HG03196 (cell line): ENCODE results near the gene RPL7L1.
"Not testable (repeated sequence)": the region's sequence is repeated elsewhere in the genome, so short reads cannot be mapped to it uniquely, and the experiment has no call there.

Experiments
- ATAC-seq: cut with Tn5 transposase; IDR thresholded peaks from one replicate; pipeline ENCODE4 v1.9.1; 2021; ENCODE audit not compliant: unreplicated experiment

The RPL7L1 gene

GRCh38 chr6:42879372-42880239, at the start of gene RPL7L1:
TSS of gene RPL7L1 (plus strand) at chr6:42879616. CDS start at chr6:42879911, 295 bp downstream.
- ATAC-seq: peak; percentile 86

GRCh38 chr6:42831237-42831636, 48.2 kb upstream of the RPL7L1 start:
- no peak for ATAC-seq

- no peak for ATAC-seq
Observed at GRCh38 chr6:42834056-42834455, 45.4 kb upstream of the RPL7L1 start.

GRCh38 chr6:42841844-42842584, 37.4 kb upstream of the RPL7L1 start:
- ATAC-seq: no peak

- ATAC-seq: no peak
Observed at GRCh38 chr6:42845327-42845694, 34.1 kb upstream of the RPL7L1 start.

- ATAC-seq: no peak
Observed at GRCh38 chr6:42846505-42846904, 32.9 kb upstream of the RPL7L1 start.

GRCh38 chr6:42848700-42849099, 30.7 kb upstream of the RPL7L1 start:
- no peak for ATAC-seq

- ATAC-seq: no peak
Observed at GRCh38 chr6:42851599-42851998, 27.8 kb upstream of the RPL7L1 start.

GRCh38 chr6:42860036-42860435, 19.4 kb upstream of the RPL7L1 start:
- ATAC-seq: no peak

- no peak for ATAC-seq
Observed at GRCh38 chr6:42860481-42860880, 18.9 kb upstream of the RPL7L1 start.

GRCh38 chr6:42864602-42865001, 14.8 kb upstream of the RPL7L1 start:
- ATAC-seq: no peak

GRCh38 chr6:42870145-42870936, 9.1 kb upstream of the RPL7L1 start:
- ATAC-seq: no peak

- ATAC-seq: no peak
Observed at GRCh38 chr6:42871711-42872110, 7.7 kb upstream of the RPL7L1 start.

- ATAC-seq: no peak
Observed at GRCh38 chr6:42873313-42873712, 6.1 kb upstream of the RPL7L1 start.

GRCh38 chr6:42877695-42878094, 1.7 kb upstream of the RPL7L1 start:
- no peak for ATAC-seq

- ATAC-seq: not testable (repeated sequence)
Observed at GRCh38 chr6:42880240-42880817, 913 bp downstream of the RPL7L1 start.

GRCh38 chr6:42880871-42881270, 1.5 kb downstream of the RPL7L1 start:
- ATAC-seq: not testable (repeated sequence)

GRCh38 chr6:42885702-42886101, 6.3 kb downstream of the RPL7L1 start:
- no peak for ATAC-seq

- not testable (repeated sequence) for ATAC-seq
Observed at GRCh38 chr6:42888201-42888600, 8.8 kb downstream of the RPL7L1 start.

GRCh38 chr6:42889815-42890214, 10.4 kb downstream of the RPL7L1 start:
- no peak for ATAC-seq
